Cardiac fibroblast (primary cell): ENCODE data around the gene VGF.
"Not testable (repeated sequence)": the region's sequence is repeated elsewhere in the genome, so short reads cannot be mapped to it uniquely, and the experiment has no call there.

Experiments
- DNase-seq, 2 donors: peaks; one replicate each; pipeline versions ENCODE4 v3.0.0 to v3.0.0-alpha.2; 2010; ENCODE audit warnings: low read depth in 2 of 2
- H3K4me3 ChIP-seq, 2 donors: replicated peaks in 1 of 2; 1 replicate in 1 of 2; 2 replicates in 1 of 2; pipeline ENCODE4 v1.5.1; 2011; ENCODE audit warnings: low read depth in 2 of 2, low read length in 2 of 2, mild to moderate bottlenecking in 2 of 2, moderate library complexity in 1 of 2
- CTCF ChIP-seq: IDR thresholded peaks from one replicate; pipeline ENCODE4 v1.5.1; 2011; ENCODE audit warnings: low read depth, mild to moderate bottlenecking, low read length, inconsistent platforms

The VGF gene

GRCh38 chr7:101120315-101120714 lies 45.1 kb downstream of the VGF start:
- no peak for TF ChIP-seq CTCF
- H3K4me3 ChIP-seq = no peak overlapping the region
- DNase-seq = no peak

- TF ChIP-seq CTCF = no peak
- peak in 1 of 2 donors; percentile 62 for DNase-seq
- H3K4me3 ChIP-seq = no peak overlapping the region
Measured at GRCh38 chr7:101119876-101120275, 45.5 kb downstream of the VGF start.

GRCh38 chr7:101118856-101119255 lies 46.5 kb downstream of the VGF start:
- no peak overlapping the region for H3K4me3 ChIP-seq
- no peak for DNase-seq
- no peak for TF ChIP-seq CTCF

- DNase-seq = peak; percentile 80 to 88
- no peak overlapping the region for H3K4me3 ChIP-seq
- no peak for TF ChIP-seq CTCF
Measured at GRCh38 chr7:101116898-101117297, 48.5 kb downstream of the VGF start.

- H3K4me3 ChIP-seq = no peak overlapping the region
- no peak for TF ChIP-seq CTCF
- DNase-seq = no peak
Measured at GRCh38 chr7:101115215-101115614, 50.2 kb downstream of the VGF start.

- TF ChIP-seq CTCF = no peak
- peak in 1 of 2 donors; percentile 84 for DNase-seq
- no peak overlapping the region for H3K4me3 ChIP-seq
Measured at GRCh38 chr7:101114492-101114891, 50.9 kb downstream of the VGF start.

GRCh38 chr7:101113836-101114235 lies 51.5 kb downstream of the VGF start:
- DNase-seq = peak in 1 of 2 donors; percentile 34
- no peak overlapping the region for H3K4me3 ChIP-seq
- no peak for TF ChIP-seq CTCF

- not testable (repeated sequence) for H3K4me3 ChIP-seq, DNase-seq
Measured at GRCh38 chr7:101113140-101113539, 52.2 kb downstream of the VGF start.
